Neural progenitor cell (in vitro differentiated cells): Measurements from ENCODE around the gene AKAP9.

Source experiments
- EZH2 ChIP-seq: fragments of 200-600 bp; sonication (generic); IDR thresholded peaks from 2 replicates; pipeline ENCODE4 v1.6.1; 2017; ENCODE audit warnings: antibody characterized with exemption, mild to moderate bottlenecking, moderate library complexity
- TF ChIP-seq, protein P1 (sequence below): fragments of 200-600 bp; sonication (generic); IDR thresholded peaks from 2 replicates; pipeline ENCODE4 v1.5.1; 2017; ENCODE audit warnings: antibody characterized with exemption, mild to moderate bottlenecking

DNA sequence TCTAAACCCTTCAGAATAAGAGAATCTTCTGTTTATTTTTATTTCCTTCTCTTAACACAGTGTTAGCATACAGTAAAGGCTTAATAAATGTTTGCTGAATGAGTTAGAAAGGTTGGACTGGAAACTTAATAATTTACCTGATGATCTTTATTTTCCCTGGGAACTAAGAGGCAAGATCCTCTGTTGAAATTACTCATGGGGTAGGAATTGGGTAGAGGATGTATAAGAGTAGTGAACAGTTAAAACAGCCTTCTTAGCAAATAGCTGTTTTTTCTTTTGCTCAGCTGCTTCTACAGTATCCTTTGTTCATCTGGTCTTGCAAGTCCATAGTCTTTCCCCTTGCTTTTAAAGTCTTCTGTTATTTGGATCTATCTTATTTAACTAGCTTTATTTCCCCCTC is 80.0 kb downstream of the AKAP9 start:
- TF ChIP-seq, protein P1, sequence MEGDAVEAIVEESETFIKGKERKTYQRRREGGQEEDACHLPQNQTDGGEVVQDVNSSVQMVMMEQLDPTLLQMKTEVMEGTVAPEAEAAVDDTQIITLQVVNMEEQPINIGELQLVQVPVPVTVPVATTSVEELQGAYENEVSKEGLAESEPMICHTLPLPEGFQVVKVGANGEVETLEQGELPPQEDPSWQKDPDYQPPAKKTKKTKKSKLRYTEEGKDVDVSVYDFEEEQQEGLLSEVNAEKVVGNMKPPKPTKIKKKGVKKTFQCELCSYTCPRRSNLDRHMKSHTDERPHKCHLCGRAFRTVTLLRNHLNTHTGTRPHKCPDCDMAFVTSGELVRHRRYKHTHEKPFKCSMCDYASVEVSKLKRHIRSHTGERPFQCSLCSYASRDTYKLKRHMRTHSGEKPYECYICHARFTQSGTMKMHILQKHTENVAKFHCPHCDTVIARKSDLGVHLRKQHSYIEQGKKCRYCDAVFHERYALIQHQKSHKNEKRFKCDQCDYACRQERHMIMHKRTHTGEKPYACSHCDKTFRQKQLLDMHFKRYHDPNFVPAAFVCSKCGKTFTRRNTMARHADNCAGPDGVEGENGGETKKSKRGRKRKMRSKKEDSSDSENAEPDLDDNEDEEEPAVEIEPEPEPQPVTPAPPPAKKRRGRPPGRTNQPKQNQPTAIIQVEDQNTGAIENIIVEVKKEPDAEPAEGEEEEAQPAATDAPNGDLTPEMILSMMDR: no peak
- no peak for TF ChIP-seq EZH2
